HCT116 (cell line): ENCODE data around the gene SNX25.

Experiments used
- CEBPB ChIP-seq: IDR thresholded peaks from 2 replicates; pipeline ENCODE4 v1.6.1; 2012; ENCODE audit warnings: low read depth
- EZH2phosphoT487 ChIP-seq: fragments of 200-600 bp; IDR thresholded peaks from 2 replicates; pipeline ENCODE4 v1.6.1; 2018; ENCODE audit warnings: antibody characterized with exemption, borderline replicate concordance
- MAX ChIP-seq: IDR thresholded peaks from 2 replicates; pipeline ENCODE4 v1.6.1; 2012
- POLR2A ChIP-seq: IDR thresholded peaks from 2 replicates; pipeline ENCODE4 v1.7.0; 2011; ENCODE audit warnings: borderline replicate concordance; ENCODE audit not compliant: insufficient read depth, insufficient read length; ENCODE audit errors: extremely low read depth
- POLR2AphosphoS5 ChIP-seq: IDR thresholded peaks from 2 replicates; pipeline ENCODE4 v1.6.1; 2011; ENCODE audit warnings: mild to moderate bottlenecking, low read depth, low read length, moderate library complexity
- SIN3A ChIP-seq: IDR thresholded peaks from 2 replicates; pipeline ENCODE4 v1.6.1; 2012; ENCODE audit warnings: low read depth
- YY1 ChIP-seq: IDR thresholded peaks from 2 replicates; pipeline ENCODE4 v1.6.1; 2011; ENCODE audit warnings: low read length, low read depth, moderate library complexity, mild to moderate bottlenecking; ENCODE audit not compliant: insufficient replicate concordance; ENCODE audit errors: extremely low read depth
- ZFX ChIP-seq: fragments of 450-650 bp; IDR thresholded peaks from 2 replicates; pipeline ENCODE4 v1.6.1; 2017
- TF ChIP-seq, protein P1 (sequence below), 3 experiments: fragments of 200-600 bp in 1 of 3; sonication (generic) in 1 of 3; IDR thresholded peaks in 2 of 3; conservative IDR thresholded peaks in 1 of 3; 2 replicates each; pipeline ENCODE4 v1.5.1; 2012 to 2017; ENCODE audit warnings: low read depth in 2 of 3, low read length in 2 of 3, antibody characterized with exemption in 1 of 3, borderline replicate concordance in 1 of 3, control low read depth in 1 of 3, mild to moderate bottlenecking in 1 of 3, mixed read lengths in 1 of 3, mixed run types in 1 of 3, moderate library complexity in 1 of 3; ENCODE audit not compliant: insufficient read depth in 1 of 3

- TF ChIP-seq POLR2AphosphoS5 (no peak), POLR2A (no peak), EZH2phosphoT487 (no peak), ZFX (no peak), MAX (no peak), SIN3A (no peak), YY1 (no peak), CEBPB (no peak)
- TF ChIP-seq, protein P1, sequence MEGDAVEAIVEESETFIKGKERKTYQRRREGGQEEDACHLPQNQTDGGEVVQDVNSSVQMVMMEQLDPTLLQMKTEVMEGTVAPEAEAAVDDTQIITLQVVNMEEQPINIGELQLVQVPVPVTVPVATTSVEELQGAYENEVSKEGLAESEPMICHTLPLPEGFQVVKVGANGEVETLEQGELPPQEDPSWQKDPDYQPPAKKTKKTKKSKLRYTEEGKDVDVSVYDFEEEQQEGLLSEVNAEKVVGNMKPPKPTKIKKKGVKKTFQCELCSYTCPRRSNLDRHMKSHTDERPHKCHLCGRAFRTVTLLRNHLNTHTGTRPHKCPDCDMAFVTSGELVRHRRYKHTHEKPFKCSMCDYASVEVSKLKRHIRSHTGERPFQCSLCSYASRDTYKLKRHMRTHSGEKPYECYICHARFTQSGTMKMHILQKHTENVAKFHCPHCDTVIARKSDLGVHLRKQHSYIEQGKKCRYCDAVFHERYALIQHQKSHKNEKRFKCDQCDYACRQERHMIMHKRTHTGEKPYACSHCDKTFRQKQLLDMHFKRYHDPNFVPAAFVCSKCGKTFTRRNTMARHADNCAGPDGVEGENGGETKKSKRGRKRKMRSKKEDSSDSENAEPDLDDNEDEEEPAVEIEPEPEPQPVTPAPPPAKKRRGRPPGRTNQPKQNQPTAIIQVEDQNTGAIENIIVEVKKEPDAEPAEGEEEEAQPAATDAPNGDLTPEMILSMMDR (IDR thresholded peaks at IDR 0.05 in 2 of 3, conservative IDR thresholded peaks at IDR 0.05 in 1 of 3; ENCODE audit: borderline replicate concordance in 1 of 3, insufficient read depth in 1 of 3, low read depth in 2 of 3, low read length in 2 of 3), result no peak
Measured at GRCh38 chr4:185369731-185370130, 160.3 kb downstream of the SNX25 start.
